Left ventricle myocardium inferior (tissue), 1 donor: Measurements from ENCODE around the gene SEC14L1. TPM values are rescaled to one million over a fixed set of nuclear protein-coding genes. Genes with fewer than 3 reads are reported as not detected.

Experiments
- DNase-seq: peaks from one replicate; pipeline ENCODE4 v3.0.0-alpha.2; 2020
- H3K27ac ChIP-seq: fragments of 200-600 bp; replicated peaks from 2 replicates; pipeline ENCODE4 v1.8.0; 2021
- H3K27me3 ChIP-seq: fragments of 200-600 bp; 2 replicates; pipeline ENCODE4 v1.8.0; 2021; ENCODE audit warnings: low read depth
- H3K36me3 ChIP-seq: fragments of 200-600 bp; 2 replicates; pipeline ENCODE4 v1.8.0; 2021
- H3K4me1 ChIP-seq: fragments of 200-600 bp; 2 replicates; pipeline ENCODE4 v1.8.0; 2021
- H3K4me3 ChIP-seq: fragments of 200-600 bp; 2 replicates; pipeline ENCODE4 v1.8.0; 2021; ENCODE audit warnings: mild to moderate bottlenecking, moderate library complexity
- H3K9me3 ChIP-seq: fragments of 200-600 bp; replicated peaks from 2 replicates; pipeline ENCODE4 v1.8.0; 2021
- intact Hi-C: fragments of 100-400 bp; cut with micrococcal nuclease; formaldehyde crosslinking; loops from one replicate; pipeline ENCODE4 v1.11.0; 2022
- total RNA-seq: library from RNA; stranded (reverse); fragmentation: NEBNext Ultra II Directional; extraction: Animal tissue kit (Norgen Biotek cat#: 25700); gene quantifications from one replicate; pipeline ENCODE4 v1.2.1, GENCODE V29; 2021
- TF ChIP-seq, protein P1 (sequence below): fragments of 200-600 bp; IDR thresholded peaks from 2 replicates; pipeline ENCODE4 v1.8.0; 2021; ENCODE audit warnings: antibody characterized with exemption, mild to moderate bottlenecking, borderline replicate concordance
- donor health status: DM: no; HTN: yes; CAD: no; lungs with severe emphysema.

SEC14L1 gene
- total RNA-seq, 1 donor from 2014 or later, result 55.5 TPM

DNA sequence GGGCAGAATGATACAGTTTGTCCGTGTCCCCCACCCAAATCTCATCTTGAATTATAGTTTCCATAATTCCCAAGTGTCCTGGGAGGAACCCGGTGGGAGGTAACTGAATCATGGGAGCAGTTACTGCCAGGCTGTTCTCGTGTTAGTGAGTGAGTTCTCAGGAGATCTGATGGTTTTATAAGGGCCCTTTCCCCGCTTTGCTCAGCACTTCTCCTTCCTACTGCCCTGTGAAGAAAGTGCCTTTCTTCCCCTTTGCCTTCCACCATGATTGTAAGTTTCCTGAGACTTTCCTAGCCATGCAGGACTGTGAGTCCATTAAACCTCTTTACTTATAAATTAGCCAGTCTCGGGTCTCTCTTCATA lies 28.9 kb upstream of the SEC14L1 start:
- Histone ChIP-seq H3K4me3 (no peak overlapping the region), H3K27me3 (no peaks in the 10 kb centered on the region), H3K4me1 (peaks cover 72% of the 10 kb centered on the region), H3K36me3 (no peaks in the 10 kb centered on the region), H3K9me3 (no peaks in the 10 kb centered on the region), H3K27ac (peak overlapping the region; percentile 92)
- DNase-seq, result no peak
- intact Hi-C loops, result no loop called here
- TF ChIP-seq, protein P1, sequence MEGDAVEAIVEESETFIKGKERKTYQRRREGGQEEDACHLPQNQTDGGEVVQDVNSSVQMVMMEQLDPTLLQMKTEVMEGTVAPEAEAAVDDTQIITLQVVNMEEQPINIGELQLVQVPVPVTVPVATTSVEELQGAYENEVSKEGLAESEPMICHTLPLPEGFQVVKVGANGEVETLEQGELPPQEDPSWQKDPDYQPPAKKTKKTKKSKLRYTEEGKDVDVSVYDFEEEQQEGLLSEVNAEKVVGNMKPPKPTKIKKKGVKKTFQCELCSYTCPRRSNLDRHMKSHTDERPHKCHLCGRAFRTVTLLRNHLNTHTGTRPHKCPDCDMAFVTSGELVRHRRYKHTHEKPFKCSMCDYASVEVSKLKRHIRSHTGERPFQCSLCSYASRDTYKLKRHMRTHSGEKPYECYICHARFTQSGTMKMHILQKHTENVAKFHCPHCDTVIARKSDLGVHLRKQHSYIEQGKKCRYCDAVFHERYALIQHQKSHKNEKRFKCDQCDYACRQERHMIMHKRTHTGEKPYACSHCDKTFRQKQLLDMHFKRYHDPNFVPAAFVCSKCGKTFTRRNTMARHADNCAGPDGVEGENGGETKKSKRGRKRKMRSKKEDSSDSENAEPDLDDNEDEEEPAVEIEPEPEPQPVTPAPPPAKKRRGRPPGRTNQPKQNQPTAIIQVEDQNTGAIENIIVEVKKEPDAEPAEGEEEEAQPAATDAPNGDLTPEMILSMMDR, result no peak

DNA sequence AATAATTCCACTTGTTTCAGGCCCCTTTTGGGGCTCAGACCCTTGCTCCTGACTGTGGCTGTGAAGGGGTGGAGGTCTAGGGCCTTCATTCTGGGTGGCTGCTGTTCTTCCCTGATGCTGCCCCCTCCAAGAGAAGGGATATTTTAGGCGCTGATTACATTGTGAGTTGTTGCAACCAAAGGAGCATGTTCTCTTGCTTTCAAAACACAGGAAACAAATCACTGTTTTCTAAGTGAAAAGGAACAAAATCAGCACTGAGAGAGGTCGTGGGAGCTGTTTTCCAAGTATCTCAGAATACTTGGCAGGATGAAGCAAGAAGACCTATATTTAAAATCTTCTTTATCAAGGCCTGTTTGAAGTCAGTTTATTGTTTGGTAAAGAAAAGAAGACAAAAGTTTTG lies 25.3 kb upstream of the SEC14L1 start:
- Histone ChIP-seq H3K27me3 (no peaks in the 10 kb centered on the region), H3K4me3 (no peak overlapping the region), H3K36me3 (no peaks in the 10 kb centered on the region), H3K4me1 (peaks cover 70% of the 10 kb centered on the region), H3K9me3 (no peaks in the 10 kb centered on the region), H3K27ac (peak overlapping the region; percentile 92)
- DNase-seq, result no peak
- intact Hi-C loops, result no loop called here
- TF ChIP-seq, protein P1, result no peak

GRCh38 chr17:77115947-77116346 lies 24.8 kb upstream of the SEC14L1 start:
- no peak overlapping the region for H3K4me3 ChIP-seq
- intact Hi-C loops, result no loop called here
- H3K27me3 ChIP-seq, result no peaks in the 10 kb centered on the region
- H3K36me3 ChIP-seq, result no peaks in the 10 kb centered on the region
- peak overlapping the region; percentile 92 for H3K27ac ChIP-seq
- no peak for DNase-seq
- TF ChIP-seq, protein P1, result no peak
- H3K9me3 ChIP-seq, result no peaks in the 10 kb centered on the region
- H3K4me1 ChIP-seq, result peaks cover 70% of the 10 kb centered on the region

- TF ChIP-seq, protein P1, result no peak
- intact Hi-C loops, result no loop called here
- Histone ChIP-seq H3K27me3 (no peaks in the 10 kb centered on the region), H3K36me3 (no peaks in the 10 kb centered on the region), H3K9me3 (no peaks in the 10 kb centered on the region), H3K4me1 (peaks cover 70% of the 10 kb centered on the region), H3K27ac (peak overlapping the region; percentile 92), H3K4me3 (no peak overlapping the region)
- no peak for DNase-seq
Observed at GRCh38 chr17:77116371-77116860, 24.4 kb upstream of the SEC14L1 start.

DNA sequence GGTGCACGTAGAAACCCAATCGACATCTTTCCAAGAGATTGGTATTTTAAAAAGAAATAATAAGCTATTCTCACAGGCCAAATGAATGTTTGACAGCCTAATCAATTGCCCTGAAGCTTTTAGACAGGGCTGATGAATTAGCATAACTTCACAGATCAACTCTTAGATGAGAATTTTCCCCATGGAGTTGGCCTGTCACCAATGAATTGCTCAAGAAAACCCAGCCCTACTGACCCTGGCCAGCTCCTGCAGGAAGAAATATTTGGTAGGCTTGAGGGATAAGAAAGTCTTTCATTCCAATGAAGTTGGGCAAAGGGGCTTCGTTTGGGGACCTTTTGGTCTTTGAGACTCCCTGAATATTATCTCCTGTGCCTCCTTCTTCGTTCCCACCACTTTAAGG lies 23.4 kb upstream of the SEC14L1 start:
- H3K27ac ChIP-seq, result peak overlapping the region; percentile 92
- H3K9me3 ChIP-seq, result no peaks in the 10 kb centered on the region
- intact Hi-C loops, result no loop called here
- H3K27me3 ChIP-seq, result no peaks in the 10 kb centered on the region
- TF ChIP-seq, protein P1, result no peak
- no peak for DNase-seq
- no peak overlapping the region for H3K4me3 ChIP-seq
- peaks cover 70% of the 10 kb centered on the region for H3K4me1 ChIP-seq
- no peaks in the 10 kb centered on the region for H3K36me3 ChIP-seq
